Body of pancreas (tissue), 4 donors: ENCODE results near the gene SEC23IP.

ENCODE experiments used
- POLR2A ChIP-seq, 3 donors: fragments of 450-650 bp; IDR thresholded peaks; one replicate each; pipeline ENCODE4 v1.6.1; 2016; ENCODE audit warnings: antibody characterized with exemption in 3 of 3, mild to moderate bottlenecking in 2 of 3
- TF ChIP-seq, protein P1 (sequence below), 7 experiments: fragments of 450-650 bp in 4 of 7; fragments of 200-600 bp in 3 of 7; sonication (generic) in 3 of 7; IDR thresholded peaks; one replicate each; pipeline ENCODE4 v1.5.1; 2016 to 2019; ENCODE audit warnings: antibody characterized with exemption in 7 of 7

DNA sequence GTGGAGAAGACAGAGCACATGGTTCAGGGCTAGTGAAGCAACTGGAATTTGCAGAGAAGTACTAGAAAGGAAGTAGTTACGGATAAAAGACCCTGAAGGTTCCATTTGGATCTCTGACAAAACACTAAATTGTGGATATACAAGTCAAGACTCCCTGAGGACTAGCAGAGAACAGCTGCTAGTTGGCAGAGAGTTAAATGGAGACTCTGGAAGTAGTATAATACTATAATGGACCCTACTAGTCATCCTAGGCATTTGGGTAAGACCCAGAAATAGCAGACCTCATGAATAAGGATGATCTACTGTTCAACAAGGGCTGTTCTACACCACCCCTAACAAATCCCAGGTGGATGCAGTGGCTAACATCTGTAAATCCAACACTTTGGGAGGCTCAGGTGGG lies 39.0 kb upstream of the SEC23IP start:
- TF ChIP-seq, protein P1, sequence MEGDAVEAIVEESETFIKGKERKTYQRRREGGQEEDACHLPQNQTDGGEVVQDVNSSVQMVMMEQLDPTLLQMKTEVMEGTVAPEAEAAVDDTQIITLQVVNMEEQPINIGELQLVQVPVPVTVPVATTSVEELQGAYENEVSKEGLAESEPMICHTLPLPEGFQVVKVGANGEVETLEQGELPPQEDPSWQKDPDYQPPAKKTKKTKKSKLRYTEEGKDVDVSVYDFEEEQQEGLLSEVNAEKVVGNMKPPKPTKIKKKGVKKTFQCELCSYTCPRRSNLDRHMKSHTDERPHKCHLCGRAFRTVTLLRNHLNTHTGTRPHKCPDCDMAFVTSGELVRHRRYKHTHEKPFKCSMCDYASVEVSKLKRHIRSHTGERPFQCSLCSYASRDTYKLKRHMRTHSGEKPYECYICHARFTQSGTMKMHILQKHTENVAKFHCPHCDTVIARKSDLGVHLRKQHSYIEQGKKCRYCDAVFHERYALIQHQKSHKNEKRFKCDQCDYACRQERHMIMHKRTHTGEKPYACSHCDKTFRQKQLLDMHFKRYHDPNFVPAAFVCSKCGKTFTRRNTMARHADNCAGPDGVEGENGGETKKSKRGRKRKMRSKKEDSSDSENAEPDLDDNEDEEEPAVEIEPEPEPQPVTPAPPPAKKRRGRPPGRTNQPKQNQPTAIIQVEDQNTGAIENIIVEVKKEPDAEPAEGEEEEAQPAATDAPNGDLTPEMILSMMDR (IDR thresholded peaks at IDR 0.05), result no peak
- no peak for TF ChIP-seq POLR2A (IDR thresholded peaks at IDR 0.05)
